ENCODE results near the gene LYRM4.

- TF ChIP-seq CTCF (optimal IDR thresholded peaks at IDR 0.05 in 1 of 3, IDR thresholded peaks at IDR 0.05 in 1 of 3, conservative IDR thresholded peaks at IDR 0.05 in 1 of 3; ENCODE audit: extremely low read depth in 1 of 3, insufficient read depth in 2 of 3, low read length in 3 of 3) (no peak), EZH2 (IDR thresholded peaks at IDR 0.05; ENCODE audit: low read length) (no peak)
These were observed 156.1 kb downstream of the LYRM4 start for GRCh38 chr6:5104667-5105066.
